ENCODE measurements around the gene RNF182.

DNA sequence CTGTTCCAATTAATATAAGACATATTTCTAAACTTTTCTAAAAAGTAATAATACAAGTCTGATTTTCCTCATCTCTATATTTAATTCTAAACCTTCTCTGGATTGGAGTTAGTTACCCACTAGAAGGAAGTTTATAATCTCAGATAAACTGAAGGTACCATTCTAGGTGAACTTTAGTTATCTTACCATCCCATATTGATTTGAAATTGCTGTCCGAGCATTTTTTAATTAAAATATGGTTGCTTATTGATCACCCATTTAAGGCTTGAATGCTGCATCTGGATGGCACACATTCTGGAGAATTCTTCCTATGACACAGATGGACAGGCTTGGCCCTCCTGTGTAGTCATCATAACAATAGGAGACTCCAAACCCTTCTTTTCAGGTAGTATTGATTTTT lies 8.0 kb downstream of the RNF182 start:
- TF ChIP-seq POLR2AphosphoS5 (IDR thresholded peaks at IDR 0.05) (no peak), CTCF (IDR thresholded peaks at IDR 0.05) (no peak)

Measured in esophagus muscularis mucosa (tissue), 3 donors.